Right hindlimb (tissue), 1 donor: ENCODE data around the gene FKBP1B.
"Not testable (repeated sequence)": the region's sequence is repeated elsewhere in the genome, so short reads cannot be mapped to it uniquely, and the experiment has no call there.

ENCODE experiments used
- DNase-seq: peaks from one replicate; pipeline ENCODE4 v3.0.0-alpha.2; 2018

The FKBP1B gene

GRCh38 chr2:24022975-24023575, 26.5 kb upstream of the FKBP1B start:
- no peak for DNase-seq

DNA sequence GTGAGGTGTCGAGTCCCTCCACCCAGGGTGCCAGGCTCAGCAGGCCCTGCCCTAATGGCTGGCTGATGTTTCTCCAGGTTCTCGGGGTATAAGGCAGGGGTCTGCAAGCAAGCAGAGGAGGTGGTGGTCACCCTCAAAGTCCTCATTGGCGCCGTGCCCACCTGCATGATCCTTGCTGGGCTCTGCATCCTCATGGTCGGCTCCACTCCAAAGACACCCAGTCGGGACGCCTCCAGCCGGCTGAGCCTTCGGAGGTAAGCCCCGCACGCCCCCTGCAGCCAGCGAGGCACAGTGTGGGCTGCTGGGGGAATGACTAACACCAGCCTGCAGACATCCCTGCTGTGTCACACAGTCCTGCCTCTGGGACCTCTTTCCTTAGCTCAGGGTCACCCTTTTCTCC, 25.5 kb upstream of the FKBP1B start:
- no peak for DNase-seq

GRCh38 chr2:24024996-24025663, 24.4 kb upstream of the FKBP1B start:
- DNase-seq = no peak

GRCh38 chr2:24026233-24026632, 23.3 kb upstream of the FKBP1B start:
- DNase-seq = no peak

DNA sequence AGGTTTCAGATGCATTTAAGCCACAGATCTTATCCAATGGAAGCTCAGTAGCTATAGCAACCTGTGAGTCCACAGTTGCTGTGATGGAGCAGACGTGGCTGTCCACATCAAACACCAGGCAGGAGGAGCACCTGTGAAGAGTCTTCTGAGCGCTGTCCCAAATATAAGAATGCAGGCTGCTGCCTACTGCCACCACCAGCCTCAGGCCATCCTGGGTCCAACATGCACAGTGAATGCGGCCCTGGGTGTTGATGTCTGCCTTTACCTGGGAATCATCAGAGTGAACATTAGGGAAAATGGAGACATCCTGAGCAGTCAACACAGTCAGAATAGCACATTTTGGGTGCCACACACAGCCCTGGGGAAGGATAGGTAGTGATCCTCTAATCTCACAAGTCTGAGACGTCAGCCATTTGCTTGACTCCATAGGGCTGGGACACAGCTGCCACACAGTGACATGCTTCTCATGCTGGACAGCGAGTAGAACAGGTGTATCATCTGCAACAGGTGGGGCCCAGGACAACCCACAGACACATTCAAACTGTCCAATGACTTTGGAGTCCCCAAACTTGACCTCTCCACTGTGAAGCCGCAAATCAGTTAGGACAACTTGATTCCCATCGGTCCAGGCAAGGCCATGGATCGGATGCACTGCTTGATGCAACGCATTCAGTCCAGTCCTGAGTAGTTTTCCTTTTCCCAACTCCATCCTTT, 10.6 kb upstream of the FKBP1B start:
- DNase-seq = no peak

DNA sequence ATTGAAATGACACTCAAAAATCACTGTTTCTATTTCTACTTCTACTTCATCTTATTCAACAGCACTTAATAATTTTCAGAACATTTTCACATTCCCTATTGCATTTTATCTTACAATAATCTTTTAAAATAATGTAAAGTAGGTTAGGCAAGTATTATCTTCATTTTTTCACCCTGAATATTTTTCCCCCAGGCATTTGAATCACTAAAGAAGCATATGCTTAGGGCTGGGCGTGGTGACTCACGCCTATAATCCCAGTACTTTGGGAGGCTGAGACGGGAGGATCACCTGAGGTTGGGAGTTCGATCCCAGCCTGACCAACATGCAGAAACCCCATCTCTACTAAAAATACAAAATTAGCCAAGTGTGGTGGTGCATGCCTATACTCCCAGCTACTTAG, 9.0 kb upstream of the FKBP1B start:
- DNase-seq = no peak

DNA sequence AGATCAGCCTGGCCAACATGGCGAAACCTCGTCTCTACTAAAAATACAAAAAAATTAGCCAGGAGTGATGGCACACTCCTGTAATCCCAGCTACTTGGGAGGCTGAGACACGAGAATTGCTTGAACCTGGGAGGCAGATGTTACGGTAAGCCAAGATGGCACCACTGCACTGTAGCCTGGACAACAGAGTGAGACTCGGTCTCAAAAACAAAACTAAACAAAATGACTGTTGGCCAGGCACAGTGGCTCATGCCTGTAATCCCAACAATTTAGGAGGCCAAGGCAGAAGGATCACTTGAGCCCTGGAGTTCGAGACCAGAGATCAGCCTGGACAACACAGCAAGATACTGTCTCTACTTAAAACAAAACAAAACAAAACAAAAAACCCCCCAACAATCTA, 6.4 kb upstream of the FKBP1B start:
- not testable (repeated sequence) for DNase-seq

- no peak for DNase-seq
These were observed 3.7 kb upstream of the FKBP1B start for GRCh38 chr2:24045511-24046508.

DNA sequence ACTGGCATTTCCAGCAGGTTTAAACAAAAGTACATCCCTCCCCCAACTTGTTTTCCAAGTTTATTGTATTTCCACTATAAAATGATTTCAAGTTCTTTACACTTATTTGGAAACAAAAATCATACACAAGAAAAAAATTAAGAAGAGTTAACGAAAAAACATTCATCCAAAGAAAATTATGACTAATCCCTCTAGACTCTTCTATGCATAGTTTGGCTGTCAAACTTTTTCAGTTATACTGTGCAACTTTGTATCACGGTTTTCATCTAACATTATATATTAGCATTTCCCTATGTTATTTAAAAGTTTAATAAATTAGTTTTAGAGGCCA, 3.0 kb upstream of the FKBP1B start:
- no peak for DNase-seq

DNA sequence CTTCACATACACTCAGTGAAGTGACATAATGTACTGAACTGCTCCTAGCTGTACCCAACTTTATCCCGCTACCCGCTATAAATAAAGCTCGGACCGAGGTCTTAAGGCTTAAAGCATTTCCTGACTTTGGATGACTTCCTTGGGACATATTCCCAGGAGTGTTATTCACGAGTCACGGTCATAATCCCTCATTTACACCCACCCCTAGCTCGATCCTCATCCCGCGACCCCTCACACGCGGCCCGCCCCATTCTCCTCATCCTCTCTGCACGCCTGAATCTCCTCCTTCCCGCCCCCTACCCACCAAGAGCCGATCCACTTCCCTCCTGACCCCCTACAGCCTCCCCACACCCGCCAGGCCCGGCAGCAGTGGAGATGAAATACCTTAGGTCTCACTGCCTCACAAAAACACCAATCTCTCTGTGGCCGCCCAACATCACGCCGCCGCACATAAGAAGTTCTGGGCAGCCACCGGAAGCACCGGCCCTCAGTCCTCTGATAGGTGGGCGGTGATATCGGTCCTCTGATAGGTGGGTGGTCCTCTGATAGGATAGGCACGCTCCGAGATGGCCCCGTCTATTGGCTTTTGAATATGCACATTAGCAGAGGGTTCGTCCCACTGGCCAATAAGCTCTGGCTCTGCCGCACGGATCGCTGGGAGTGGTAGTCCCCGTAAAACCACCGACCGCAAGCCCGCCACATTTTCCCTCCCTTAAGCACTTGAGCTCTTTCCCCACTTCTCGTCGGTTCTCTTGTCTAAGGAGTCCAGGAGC, 2.4 kb upstream of the FKBP1B start, which contains the start of gene WDCP:
WDCP (minus strand) TSS at position 462 of the 773 bp plus-strand sequence. CDS start 7,897 bp downstream, outside the sequence.
- peak; percentile 98 for DNase-seq

DNA sequence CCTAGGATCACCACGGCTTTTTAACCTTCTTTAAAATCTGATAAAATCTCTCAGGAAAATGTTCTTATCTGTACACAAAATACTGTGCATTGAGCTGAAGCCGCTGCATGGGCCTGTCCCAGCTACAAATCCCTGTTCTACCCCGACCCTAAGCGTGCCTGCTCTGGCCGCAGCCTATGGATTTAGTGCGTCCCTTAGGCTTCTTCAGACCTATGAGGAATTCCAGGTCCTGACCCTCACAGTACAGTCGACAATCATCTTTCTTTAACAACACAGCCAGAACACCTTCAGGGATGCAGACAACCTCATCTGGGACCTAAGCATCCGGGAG, 1.9 kb upstream of the FKBP1B start:
- no peak for DNase-seq

DNA sequence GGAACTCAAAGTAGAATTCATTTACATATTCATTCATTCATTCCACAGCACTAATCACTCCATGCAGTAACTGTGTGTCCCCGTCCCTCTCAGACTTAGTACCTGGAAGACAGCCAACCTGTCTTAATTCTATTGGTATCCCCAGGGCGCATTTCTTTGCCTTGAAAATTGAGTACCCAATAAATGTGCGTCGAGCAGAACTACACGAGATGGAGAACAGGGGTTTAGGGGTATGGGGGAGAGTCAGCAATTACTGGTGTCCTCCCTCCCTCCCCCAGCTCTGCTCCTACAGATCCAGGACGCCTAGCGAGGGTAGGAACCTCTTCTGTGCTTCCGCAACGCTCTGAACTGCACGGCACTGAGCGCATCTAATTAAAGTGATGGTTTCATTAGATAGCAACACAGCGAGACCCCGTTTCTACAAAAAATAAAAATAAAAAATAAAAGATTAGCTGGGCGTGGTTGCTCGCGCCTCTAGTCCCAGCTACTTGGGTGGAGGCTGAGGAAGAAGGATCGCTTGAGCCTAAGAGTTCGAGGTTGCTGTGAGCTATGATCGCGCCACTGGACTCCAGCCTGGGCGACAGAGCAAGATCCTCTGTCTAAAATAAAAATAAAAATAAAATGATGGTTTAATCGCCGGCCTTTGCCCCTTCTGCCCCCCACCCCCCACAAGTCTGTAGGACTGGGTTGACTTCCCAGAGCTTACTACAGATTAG, 614 bp upstream of the FKBP1B start:
- no peak for DNase-seq

GRCh38 chr2:24050041-24050979, 769 bp downstream of the FKBP1B start:
- peak; percentile 44 for DNase-seq

GRCh38 chr2:24051833-24052232, 2.3 kb downstream of the FKBP1B start:
- no peak for DNase-seq

DNA sequence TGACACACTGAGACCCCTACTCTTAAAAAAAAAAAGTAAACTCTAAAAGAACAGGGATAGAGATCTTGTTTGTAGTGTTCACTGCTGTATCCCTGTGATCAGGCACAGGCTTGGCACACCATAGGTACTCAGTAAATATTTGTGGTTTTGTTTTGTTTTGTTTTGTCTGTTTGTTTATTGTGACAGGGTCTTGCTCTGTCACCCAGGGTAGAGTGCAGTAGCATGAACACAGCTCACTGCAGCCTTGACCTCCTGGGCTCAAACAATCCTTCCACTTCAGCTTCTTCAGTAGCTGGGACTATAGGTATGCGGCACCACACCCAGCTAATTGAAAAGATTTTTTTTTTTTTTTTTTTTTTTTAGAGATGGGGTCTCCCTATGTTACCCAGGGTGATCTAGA, 3.4 kb downstream of the FKBP1B start:
- DNase-seq = no peak

DNA sequence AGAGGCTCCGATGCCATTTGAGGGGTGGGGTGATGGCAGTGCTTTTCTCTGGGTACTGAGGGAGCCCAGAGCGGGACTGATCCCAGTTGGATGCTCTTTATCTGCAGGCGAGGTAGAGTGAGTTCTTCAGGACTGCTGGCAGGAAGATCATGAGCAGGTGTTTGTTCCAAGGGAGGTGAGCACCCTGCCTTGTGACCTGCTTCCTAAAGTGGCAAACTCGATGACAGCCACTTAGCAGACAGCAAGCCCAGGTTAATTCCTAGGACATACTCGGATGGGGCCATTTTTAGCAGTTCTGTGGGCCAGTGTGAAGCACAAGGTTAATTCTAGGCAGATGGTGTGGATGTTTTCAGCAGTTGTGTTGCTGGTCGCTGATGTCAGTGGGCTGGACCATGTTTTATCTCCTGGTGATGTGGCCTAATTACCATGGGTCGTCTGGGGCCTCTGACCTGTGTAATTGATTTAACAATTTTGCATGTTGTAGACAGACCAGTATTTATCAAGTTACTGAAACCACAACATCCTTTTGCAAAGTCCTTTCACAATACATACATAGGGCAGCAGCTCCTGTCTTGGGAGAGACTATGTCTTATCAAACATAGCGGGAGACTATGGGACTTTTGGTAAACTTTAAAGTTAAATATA, 4.9 kb downstream of the FKBP1B start:
- DNase-seq = no peak

DNA sequence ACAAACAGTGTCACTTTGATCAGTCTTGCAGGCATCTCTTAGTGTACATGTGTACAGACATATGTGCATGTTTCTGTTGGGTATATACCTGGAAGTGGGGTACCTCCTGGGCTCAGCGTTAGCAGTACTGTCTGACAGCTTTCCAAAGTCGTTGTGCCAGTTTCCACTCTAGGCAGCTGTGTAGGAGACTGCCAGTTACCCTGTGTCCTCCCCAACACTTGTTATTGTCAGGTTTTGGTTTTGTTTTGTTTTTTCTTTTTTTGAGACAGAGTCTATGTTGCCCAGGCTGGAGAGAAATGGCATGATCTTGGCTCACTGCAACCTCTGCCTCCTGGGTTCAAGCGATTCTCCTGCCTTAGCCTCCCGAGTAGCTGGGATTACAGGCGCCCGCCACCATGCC, 6.2 kb downstream of the FKBP1B start:
- no peak for DNase-seq

DNA sequence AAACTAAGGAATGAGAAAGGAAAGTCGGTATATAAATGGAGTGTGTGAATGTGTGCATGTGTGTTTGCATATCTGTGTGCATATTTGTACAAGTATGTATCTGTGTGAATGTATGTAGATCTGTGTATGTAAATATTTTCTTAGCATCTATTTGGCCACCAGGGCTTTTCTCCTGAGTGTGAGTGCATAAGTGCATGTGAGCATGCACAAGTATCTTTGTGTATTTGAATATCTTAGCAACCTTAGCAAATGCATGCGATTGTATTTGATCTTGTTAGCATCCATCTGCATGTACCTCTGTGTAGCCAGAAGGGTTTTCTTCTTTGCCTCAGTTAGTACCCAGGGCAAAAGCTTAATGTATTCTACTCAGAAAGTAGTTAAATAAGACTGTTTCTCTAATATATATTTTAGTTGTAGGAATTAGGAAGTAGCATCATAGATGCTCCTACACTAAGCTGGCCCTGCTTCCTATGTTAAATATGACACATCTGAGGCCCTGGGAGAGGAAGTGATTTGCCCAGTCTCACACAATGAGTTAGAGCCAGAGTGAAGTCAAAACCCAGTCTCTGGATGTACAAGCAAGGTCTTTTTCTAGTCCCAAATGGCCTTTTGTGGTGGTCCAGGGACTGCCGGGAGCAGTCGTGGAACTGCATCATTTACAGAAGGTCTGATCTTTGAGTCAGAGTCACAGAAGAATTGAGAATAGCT, 9.2 kb downstream of the FKBP1B start:
- no peak for DNase-seq

GRCh38 chr2:24065341-24065740, 15.8 kb downstream of the FKBP1B start:
- no peak for DNase-seq
